HG02571 (cell line): ENCODE measurements around the gene PYGB.

Experiments
- ATAC-seq: cut with Tn5 transposase; IDR thresholded peaks from one replicate; pipeline ENCODE4 v1.9.1; 2021; ENCODE audit warnings: mild to moderate bottlenecking, moderate library complexity; ENCODE audit not compliant: unreplicated experiment

The PYGB gene

DNA sequence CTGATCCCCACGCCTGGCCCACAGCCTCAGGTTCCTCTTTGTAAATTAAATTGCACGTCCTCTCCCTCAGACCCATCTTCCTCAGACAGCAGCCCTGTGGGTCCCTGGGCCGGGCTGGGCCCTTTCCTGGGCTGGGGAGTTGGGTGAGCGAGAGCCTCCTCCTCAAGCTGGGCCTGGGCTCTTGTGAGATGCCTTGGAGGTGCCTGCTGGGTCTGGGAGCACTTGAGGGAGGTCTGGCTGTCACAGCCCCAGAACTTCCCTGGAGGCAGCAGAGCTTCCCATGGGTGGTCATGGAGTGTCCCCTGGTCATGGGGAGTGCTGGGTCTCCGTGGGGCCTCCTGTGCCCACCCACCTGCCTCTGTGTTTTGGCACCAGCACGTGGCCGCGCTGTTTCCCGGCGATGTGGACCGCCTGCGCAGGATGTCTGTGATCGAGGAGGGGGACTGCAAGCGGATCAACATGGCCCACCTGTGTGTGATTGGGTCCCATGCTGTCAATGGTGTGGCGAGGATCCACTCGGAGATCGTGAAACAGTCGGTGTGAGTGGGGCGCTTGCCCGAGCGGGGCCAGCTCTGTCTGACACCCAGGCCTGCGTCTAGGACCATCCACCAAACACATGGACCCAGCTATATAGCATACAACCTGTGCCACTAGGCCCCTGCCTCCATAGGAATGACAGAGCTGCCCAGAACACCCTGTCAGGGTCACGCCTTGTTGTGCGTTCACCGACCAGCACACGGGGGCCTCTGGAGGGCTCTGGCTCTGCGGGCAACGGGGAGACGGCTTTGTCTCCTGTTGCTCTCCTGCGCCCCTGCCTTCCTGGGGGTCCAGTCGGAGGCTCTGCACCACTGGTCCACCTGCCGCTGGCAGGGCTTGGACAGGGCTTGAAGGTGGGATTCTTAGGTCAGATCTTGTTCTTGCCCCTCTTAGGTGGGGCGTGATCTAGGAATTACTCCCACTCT lies 33.0 kb downstream of the PYGB start:
- ATAC-seq, result no peak

DNA sequence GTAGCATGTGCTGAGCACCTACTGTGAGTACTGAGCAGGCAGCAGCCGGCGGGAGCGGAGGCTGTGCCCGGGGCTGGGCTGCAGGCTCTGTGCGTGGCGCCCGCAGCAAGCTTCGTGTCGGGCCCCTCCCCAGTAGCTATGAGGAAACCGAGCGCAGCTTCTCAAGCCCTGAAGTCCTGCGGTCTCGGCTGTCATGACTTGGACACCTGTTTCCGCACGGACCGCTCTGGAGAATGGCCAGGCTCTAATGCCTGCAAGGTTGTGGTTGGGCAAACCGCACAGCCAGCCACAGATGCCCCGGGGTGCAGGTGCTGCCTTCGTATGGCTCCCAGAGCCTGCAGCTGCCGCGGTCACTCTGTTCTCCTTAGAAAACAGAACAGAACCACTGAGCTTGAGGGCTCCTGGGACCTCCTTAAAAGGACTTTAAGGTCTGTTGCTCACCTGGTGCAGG lies 33.7 kb downstream of the PYGB start:
- ATAC-seq, result peak; percentile 58

DNA sequence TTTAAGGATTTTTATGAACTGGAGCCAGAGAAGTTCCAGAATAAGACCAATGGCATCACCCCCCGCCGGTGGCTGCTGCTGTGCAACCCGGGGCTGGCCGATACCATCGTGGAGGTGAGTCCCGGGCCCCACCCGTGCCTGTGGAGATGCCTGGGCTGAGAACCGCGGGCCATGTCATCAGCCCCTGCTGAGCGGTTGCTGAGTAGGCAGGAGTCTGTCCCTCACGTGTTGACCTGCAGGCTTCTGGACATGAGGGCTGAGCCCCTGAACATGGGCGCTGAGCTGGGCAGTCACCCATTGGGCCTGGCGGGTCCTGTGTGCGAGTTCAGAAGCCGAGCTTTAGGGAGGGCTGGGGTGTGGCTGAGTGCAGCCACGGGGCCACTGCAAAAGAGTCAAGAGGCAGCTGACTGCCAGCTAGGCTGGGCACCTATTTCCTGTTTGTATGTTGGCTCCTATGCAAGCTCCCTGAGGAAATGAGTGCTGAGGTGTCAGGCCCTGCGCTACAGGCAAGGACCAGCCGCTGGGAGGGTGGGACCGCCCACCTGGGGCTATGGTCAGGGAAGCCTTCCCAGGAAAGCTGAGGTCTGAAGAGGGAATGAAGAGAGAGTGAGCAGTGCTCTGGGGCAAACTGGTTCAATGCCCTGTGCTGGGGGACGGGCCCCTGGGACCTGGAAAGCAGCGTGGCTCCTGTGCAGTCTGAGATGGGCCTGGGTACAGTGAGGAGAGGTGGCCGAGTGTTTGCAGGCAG lies 34.3 kb downstream of the PYGB start:
- no peak for ATAC-seq

DNA sequence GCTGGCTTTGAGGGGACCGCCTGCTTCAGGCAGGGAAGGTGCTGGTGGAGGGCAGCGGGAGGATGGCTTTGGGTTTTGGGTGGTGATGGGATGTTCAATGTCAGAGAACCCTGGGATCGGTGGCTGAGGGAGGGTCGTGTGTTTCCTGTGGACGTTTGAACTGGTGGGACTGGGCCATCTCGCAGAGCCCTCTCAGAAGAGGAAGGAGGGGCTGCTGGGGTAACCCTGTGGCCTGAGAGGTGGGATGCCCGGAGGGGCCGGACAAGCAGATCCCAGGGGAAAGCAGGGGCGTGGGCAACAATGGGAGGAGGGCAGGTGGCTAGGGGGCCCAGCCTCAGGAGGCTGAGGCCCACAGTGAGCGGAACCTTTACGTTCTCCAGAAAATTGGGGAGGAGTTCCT lies 34.9 kb downstream of the PYGB start:
- no peak for ATAC-seq

DNA sequence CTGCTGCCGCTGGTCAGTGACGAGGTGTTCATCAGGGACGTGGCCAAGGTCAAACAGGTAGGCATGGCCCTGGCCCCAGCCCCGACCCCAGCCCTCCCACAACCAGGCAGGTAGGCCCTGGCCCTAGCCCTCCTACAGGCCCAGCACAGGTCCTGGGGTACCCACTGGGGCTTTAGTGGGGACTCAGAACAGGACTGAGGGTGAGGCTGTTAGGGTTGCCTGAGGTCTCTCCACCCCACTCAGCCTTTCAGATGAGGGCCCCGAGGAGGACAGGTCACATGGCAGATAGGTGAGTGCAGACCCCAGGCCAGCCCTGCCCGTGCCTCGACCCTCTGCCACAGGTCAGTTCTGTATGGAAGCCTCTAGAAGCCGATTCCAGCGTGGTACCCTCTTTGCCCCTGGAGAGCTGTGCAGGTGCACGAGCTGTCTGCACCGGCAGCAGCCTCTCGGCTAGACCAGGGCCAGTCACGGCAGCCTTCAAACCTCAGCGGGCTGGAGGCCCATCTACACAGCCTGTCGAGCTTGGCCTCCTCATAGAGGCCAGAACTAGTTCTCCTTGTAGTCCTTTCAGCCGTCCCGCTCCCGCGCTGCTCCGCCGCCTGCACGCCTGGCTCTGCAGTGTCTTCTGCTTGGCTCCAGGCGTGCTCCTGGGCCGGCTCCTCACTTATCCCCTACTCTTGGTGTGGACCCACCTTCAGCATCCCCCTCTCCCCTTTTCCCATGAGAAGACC lies 35.5 kb downstream of the PYGB start:
- no peak for ATAC-seq

DNA sequence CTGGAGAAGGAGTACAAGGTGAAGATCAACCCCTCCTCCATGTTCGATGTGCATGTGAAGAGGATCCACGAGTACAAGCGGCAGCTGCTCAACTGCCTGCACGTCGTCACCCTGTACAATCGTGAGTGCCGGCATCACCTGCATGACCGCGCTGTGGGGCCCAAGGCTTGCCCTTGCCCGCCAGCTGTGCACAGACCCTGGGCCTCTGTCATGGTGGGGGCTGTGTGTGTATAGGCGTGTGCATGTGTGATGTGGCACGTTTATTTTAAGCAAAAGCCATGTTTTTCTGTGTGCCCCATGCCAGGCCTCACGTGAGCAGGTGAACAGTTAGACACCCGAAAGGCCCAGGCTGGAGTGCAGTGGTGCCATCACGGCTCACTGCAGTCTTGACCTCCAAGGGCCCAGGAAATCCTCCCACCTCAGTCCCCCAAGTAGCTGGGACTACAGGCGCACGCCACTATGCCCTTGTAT lies 36.3 kb downstream of the PYGB start:
- ATAC-seq, result no peak

DNA sequence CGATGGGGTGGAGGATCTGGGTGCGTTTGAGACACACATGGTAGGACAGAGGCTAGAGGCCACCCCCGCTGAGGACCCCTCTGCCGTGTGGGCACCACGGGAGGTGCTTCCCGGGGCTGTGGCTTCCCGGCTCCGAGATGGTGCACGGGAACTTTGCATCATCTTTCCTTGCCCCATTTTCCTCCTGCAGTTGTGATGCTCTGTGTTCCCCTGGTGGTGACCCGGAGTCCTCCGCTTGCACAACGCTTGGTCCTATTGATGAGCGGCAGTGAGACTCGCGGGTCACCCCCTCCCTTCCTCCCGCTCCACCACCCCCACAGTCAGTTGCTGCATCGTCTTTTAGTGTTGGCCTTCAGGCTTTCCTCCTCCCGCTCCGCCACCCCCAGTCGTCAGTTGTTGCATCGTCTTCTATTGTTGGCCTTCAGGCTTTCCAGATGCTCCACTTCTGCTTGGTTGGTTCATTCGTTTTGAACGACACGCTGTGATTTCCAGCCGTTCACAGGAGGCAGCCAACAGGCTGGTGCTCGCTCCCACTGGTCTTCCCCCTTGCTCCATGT lies 37.3 kb downstream of the PYGB start:
- ATAC-seq, result no peak

DNA sequence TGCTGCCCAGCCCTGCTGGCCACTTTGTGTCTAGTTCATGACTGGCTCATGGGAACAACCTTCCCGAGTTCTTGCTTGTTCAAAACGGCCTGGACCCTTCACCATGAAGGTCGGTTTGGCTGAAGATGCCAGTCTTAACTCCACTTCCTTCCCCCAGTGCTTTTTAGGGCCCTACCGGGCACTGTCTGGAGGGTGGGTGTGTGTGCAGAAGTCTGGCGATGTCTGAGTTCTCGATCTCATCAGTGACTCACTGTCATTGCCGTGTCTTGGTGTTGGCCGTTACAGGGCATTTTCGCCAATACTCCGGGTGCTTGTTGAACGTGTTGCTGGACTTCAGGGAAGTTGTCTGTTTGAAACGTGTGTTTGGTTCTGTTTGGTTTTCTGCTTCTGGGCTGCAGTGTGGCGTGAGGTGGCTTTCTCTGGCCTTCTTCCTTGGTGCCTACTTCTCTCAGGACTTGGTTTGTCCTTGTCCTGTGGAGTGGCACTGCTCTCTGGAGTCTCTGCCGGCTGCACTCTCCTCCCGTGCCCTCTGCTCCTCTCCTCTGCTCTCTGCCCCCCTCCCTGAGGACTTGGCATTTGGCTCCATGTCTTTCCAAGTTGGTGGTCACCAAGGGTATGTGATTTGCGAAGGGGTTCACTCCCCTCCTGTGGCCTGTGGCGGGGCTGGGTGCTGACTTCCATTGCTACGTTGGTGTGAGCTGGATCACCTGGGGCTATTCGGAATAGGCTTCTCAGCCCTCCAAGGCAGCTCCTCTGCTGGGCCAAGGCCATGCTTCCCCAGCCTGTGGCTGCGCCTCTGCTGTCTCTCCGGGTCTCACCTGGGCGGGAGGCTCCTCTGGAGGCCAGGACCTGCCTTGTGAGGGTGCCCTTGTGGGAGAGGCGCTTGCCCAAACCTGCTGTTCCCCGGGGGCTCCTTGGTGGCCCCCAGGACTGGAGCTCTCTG lies 38.2 kb downstream of the PYGB start:
- no peak for ATAC-seq

DNA sequence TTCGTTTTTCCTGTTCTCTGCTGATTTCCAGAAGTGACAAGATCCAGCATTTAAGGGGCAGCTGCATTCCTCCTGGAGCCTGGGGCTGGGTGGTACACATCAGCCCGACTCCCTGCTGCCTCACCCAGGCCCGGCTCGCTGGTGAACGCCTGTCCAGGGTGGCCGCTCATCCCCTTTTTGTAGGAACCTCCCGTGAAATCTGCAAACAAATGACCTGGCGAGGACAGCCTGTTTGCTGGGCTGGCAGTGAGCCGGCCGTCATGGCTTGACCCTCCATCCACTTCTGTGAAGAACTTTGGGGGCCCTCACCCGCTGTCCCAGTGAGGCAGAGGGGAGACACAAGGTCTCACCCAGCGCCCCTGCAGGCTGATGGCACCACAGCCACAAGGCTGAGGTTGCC lies 39.0 kb downstream of the PYGB start:
- ATAC-seq, result no peak

DNA sequence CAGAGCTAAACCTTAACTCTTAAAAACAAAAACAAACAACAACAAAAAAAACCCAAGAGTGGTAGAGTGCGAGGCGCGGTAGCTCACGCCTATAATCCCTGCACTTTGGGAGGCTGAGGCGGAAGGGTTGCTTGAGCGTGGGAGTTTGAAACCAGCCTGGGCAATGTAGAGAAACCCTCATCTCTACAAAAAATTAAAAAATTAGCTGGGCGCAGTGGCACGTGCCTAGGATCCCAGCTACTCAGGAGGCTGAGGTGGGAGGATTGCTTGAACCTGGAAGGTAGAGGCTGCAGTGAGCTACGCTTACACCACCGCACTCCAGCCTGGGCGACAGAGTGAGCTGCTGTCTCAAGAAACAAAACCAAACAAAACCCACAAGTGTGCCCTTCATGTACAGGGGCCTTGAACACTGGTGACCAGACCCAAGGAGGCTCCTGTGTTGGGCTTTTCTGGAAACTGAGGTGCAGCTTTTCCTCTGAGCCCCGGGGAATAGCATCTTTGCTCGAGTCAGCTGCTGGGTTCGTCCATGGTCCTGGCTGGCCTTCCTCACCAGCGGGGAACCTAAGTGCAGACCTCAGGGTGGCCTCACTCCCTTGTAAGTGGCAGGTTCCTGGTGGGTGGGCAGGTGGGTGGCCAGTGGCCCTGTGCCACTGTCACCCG lies 39.9 kb downstream of the PYGB start:
- no peak for ATAC-seq

DNA sequence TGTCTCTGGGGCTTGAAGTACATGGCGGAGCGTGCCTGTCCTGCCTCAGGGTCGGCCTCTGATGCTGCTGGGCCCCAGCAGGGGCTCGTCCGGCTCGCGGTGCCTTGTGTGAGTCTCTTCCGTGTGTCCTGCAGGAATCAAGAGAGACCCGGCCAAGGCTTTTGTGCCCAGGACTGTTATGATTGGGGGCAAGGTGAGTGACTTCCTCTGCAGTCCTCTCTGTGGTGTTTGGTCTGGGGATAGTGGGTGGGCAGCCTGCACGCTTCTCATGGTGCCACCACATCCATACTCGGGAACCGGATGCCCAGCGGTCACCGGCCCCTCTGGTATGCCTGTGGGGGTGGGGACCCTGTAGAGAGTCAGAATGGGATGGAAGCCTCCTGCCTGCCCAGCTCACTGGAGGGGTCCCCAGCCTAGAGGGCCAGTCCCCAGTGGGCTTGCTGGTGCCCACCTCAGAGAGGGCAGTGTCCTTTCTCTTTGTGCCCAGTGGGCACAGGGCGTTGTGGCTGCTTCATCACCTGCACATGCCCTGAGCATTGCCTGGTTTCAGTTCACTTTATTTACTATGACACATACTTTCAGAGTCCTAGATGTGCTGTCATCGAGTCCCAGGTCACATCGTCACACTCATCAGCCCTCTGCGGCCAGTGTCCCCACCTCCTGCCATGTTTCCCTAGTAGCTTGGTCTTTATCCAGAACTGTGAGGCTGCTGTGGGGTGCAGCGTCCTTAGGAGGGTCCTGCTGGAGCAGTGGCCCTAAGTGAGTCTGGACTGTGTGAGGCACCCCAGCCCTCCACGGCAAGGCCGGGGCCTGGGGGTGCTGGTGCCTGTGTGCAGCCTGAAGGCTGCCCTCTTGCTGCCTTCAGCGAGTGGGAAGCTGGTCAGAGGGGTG lies 40.7 kb downstream of the PYGB start:
- ATAC-seq, result peak; percentile 94

DNA sequence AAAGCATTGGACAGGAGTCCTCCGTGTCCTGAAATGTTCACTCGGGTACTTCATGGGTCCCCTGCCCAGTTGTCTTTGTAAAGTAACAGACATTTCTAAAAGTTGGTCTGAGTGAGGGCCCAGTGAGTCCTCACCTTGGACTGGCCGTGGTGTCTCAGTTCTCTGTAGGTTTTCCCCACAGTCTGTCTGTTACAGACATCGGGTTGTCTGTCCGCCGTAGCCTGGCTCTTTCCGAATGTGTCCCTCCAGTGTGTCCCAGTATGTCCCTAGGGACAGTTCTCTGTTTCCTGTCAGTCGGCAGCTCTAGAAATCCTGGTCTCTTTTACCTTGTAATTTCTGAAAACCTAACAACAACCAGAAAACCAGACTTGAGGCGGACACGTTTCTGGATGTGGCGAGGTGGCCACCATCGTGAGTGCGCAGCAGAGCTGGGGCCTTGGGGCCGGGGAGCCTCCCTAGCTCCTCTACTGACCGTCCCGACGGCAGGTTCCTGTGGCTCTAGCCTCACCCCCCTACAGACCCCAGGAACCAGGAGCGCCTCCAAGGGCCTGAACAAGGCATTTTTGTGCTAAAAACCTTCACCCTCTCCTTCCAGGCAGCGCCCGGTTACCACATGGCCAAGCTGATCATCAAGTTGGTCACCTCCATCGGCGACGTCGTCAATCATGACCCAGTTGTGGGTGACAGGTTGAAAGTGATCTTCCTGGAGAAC lies 42.2 kb downstream of the PYGB start:
- no peak for ATAC-seq

DNA sequence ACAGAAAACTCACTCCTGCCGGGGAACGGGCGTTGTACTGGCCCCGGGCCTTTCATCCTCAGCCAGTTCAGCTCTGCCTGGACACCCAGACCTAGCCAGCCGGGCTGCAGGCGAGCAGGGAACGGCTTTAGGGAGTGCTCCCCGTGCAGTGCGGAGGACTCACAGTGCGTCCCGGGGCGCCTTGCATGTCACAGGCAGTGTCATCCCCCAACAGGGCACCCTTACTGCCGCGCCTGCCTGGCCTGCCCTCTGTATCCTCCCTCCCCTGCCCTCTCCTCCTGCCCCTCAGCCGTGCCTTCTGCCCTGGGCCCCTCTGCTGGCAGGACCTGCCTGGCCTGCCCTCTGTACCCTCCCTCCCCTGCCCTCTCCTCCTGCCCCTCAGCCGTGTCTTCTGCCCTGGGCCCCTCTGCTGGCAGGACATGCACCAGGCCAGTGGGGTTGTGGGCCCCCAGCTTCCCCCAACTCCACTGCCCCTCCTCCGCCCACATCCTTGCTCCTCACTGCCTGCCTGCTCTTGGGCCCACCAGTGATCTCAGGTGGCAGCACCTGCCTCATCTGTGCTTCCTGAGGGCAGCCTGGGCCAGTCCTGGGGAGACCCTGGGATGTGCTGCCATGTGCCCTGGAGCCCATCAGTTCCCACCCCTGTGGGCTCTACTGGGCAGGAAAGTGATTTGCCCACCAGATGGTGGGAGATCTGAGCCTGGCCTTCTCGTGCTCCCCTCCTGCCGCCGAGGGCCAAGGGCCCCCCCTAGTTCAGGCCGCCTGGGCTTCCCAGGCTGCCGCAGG lies 43.0 kb downstream of the PYGB start:
- no peak for ATAC-seq

DNA sequence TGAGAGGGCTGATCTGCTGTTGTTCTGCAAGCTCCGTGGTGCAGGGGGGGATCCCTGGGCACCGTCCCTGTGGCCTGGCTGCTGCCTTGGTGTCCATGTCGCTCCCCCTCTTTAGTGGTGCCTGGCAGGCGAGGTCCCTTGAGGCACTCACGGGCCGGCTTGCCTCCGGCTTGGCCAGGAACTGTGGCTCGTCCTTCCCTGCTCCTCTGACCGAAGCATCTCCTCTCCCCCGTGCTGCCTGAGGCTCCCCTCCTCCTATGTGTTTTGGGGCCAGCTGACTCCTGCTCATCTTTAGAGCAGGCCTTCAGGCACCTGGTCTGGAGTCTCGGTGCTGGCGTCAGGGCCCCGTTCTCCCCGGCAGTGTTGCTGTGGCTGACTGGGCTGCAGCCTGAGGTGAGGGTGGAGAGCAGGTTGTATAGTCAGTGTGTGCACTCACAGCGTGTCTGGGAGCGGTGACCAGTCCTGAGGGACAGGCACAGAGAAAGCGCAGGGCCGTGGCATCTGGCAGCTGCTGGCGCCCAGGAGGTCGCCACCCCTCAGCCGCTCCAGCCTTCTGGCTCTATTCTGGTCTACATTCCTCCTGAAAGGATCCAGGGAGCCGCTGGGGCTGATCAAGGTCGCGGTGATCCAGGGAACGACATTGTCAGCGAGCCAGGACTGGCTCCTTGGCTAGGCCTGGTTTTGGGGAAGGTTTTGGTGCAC lies 43.7 kb downstream of the PYGB start:
- ATAC-seq, result no peak

DNA sequence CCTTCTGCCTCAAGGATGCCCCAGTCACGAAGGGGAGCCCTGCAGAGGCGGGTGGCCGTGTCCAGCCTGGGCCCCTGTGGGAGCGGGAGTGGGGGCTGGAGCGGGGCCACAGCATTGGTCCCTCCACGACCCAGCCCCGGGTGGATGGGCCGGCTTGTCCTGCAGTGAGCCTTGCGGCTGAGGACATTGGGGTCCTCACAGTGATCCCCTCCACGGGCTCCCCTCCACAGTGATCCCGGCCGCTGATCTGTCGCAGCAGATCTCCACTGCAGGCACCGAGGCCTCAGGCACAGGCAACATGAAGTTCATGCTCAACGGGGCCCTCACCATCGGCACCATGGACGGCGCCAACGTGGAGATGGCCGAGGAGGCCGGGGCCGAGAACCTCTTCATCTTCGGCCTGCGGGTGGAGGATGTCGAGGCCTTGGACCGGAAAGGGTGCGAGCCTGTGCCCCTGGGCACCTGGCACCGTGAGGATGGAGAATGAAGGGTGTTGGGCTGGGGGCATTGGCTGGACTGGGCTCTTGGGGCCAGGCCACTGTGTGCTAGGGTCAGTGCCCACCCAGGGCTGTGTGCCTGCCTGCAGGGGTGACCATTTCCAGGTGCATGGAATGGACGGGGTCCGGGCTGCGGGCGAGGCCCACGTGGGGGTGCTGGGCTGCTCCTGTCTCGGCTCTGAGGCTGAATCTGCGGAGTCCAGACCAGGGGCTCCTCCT lies 44.4 kb downstream of the PYGB start:
- no peak for ATAC-seq

DNA sequence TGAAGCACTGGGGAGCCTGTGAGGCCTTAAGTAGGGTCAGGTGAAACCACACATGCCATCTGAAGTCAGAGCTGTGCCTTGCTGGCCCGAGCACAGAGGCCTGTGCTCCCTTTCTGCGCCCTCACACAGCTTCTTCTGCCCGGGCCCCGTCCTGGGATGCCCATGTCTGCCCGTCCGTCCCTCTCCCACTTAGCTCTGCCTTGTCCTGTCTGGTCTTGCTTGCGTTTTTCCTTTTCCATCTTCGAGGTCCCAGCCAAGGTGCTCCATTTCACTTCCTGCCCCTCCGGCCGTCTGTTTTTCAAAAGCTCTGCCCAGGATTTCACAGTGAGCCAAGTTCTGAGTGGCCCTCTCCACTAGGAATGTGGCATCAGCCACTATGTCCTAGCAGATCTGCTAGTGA lies 45.6 kb downstream of the PYGB start:
- ATAC-seq, result no peak
